ENCODE data around the gene WNT1. TPM values are rescaled to one million over a fixed set of nuclear protein-coding genes. Genes with fewer than 3 reads are reported as not detected.

The WNT1 gene
- total and polyA plus RNA-seq, 2 of the 4 experiments (the other 2 are of a cell fraction) = not detected

- H3K27me3 ChIP-seq (ENCODE audit: control insufficient read depth, insufficient read depth, low read length) = no peaks in the 10 kb centered on the region
- no peak overlapping the region for H2AK5ac ChIP-seq (ENCODE audit: low read depth, low read length)
- no peak overlapping the region for H2BK120ac ChIP-seq (ENCODE audit: low read depth, low read length)
- H3K4me3 ChIP-seq (ENCODE audit: insufficient read depth, low read depth, low read length) = no peak overlapping the region
- ChIA-PET CTCF (interaction anchor here (1.1 kb wide), 1 partner anchor 11 kb away, joined by 6 read pairs; no protein-coding TSS in a partner anchor), POLR2A (ENCODE audit: unreplicated experiment) (no interaction called here)
- WGBS, 2 experiments (ENCODE audit: extremely low coverage in 2 of 2, insufficient read length in 1 of 2) = 93% methylated on average over 15 of the region's 19 CpGs; no CpG with 5 or more reads in 1 of the 2 experiments
- H3K27ac ChIP-seq (ENCODE audit: insufficient read depth, low read length) = no peak overlapping the region
- H3K9ac ChIP-seq (ENCODE audit: low read depth, low read length) = no peak overlapping the region
- no peak overlapping the region for H3K14ac ChIP-seq (replicated peaks; ENCODE audit: low read depth, low read length)
- in situ Hi-C loops (cut with MboI; ENCODE audit: low sequenced_read_pairs) (no loop called here), dilution Hi-C loops (cut with HindIII; ENCODE audit: low sequenced_read_pairs, unreplicated experiment) (no loop called here), intact Hi-C loops (cut with micrococcal nuclease) (no loop called here)
- H3K79me1 ChIP-seq (ENCODE audit: low read depth in 1 of 2, low read length in 2 of 2) = peaks cover 25 to 68% of the 10 kb centered on the region in 2 experiments
- no peaks in the 10 kb centered on the region for H3K4me1 ChIP-seq (ENCODE audit: control insufficient read depth, insufficient read depth, low read length)
- TF ChIP-seq MXI1 (IDR thresholded peaks at IDR 0.05; ENCODE audit: borderline replicate concordance, low read depth, low read length) = no peak
- TF ChIP-seq CHD1 (IDR thresholded peaks at IDR 0.05; ENCODE audit: low read depth, low read length) = no peak
- no peak for TF ChIP-seq CTCF (conservative IDR thresholded peaks at IDR 0.05; ENCODE audit: low read depth, low read length)
- no peak for TF ChIP-seq RCOR1 (IDR thresholded peaks at IDR 0.05; ENCODE audit: insufficient replicate concordance, low read length)
- no peak for TF ChIP-seq FOS (IDR thresholded peaks at IDR 0.05; ENCODE audit: low read depth, low read length)
- no peak for TF ChIP-seq USF2 (IDR thresholded peaks at IDR 0.05; ENCODE audit: low read depth, low read length)
- TF ChIP-seq SMC3 (IDR thresholded peaks at IDR 0.05; ENCODE audit: low read depth, low read length) = no peak
- no peak for TF ChIP-seq MAZ (IDR thresholded peaks at IDR 0.05; ENCODE audit: borderline replicate concordance, low read depth, low read length)
- no peak for TF ChIP-seq MAFK (IDR thresholded peaks at IDR 0.05; ENCODE audit: low read depth, low read length)
- no peak for TF ChIP-seq BHLHE40 (IDR thresholded peaks at IDR 0.05; ENCODE audit: low read depth, low read length)
- TF ChIP-seq ELK1 (IDR thresholded peaks at IDR 0.05; ENCODE audit: borderline replicate concordance, low read depth, low read length) = no peak
- H4K91ac ChIP-seq (ENCODE audit: insufficient read depth, low read depth, low read length) = no peak overlapping the region
- peaks cover 88% of the 10 kb centered on the region for H3K36me3 ChIP-seq (ENCODE audit: control insufficient read depth, insufficient read depth, low read length)
- peak overlapping the region; percentile 49 for H2AFZ ChIP-seq (replicated peaks; ENCODE audit: low read length, poor library complexity)
- no peak overlapping the region for H3K23ac ChIP-seq (ENCODE audit: low read depth, low read length)
- H3K9me3 ChIP-seq (ENCODE audit: control insufficient read depth, insufficient read depth, low read length) = no peaks in the 10 kb centered on the region
- no peak overlapping the region for H4K5ac ChIP-seq (ENCODE audit: low read depth, low read length)
- H2BK5ac ChIP-seq (ENCODE audit: low read depth, low read length, poor library complexity, severe bottlenecking) = no peak overlapping the region
- peak overlapping the region; percentile 66 for H2AK9ac ChIP-seq (replicated peaks; ENCODE audit: low read depth, low read length, poor library complexity)
- H4K20me1 ChIP-seq (ENCODE audit: insufficient read depth, low read length) = peaks cover 24% of the 10 kb centered on the region
- no peak overlapping the region for H3K18ac ChIP-seq (ENCODE audit: low read depth, low read length)
- no peak overlapping the region for H3K56ac ChIP-seq (ENCODE audit: extremely low read depth, insufficient read depth, low read length)
- H3K4ac ChIP-seq (ENCODE audit: low read depth, low read length) = no peak overlapping the region
- no peaks in the 10 kb centered on the region for H3K9me1 ChIP-seq (ENCODE audit: insufficient read depth, low read length)
- H3K4me2 ChIP-seq (ENCODE audit: low read depth, low read length) = no peak overlapping the region
- no TSS peak for BruUV-seq (replicated peaks)
- ATAC-seq (ENCODE audit: low read depth) (no peak), DNase-seq (no peak)
- H4K8ac ChIP-seq (ENCODE audit: low read depth in 2 of 2, low read length in 2 of 2) = no peak overlapping the region
- no peak overlapping the region for H2BK15ac ChIP-seq (ENCODE audit: low read depth, low read length)
- H2BK20ac ChIP-seq (ENCODE audit: low read depth, low read length) = no peak overlapping the region
Observed at GRCh38 chr12:49030714-49031572, 52.8 kb downstream of the WNT1 start.

Data from IMR-90 (cell line).